GM19328 (cell line): ENCODE measurements around the gene KCNE4.
A peak's percentile ranks its signal among the peaks of the same experiment; 100 is the strongest.

Experiments
- ATAC-seq: cut with Tn5 transposase; IDR thresholded peaks from one replicate; pipeline ENCODE4 v1.9.1; 2021; ENCODE audit warnings: mild to moderate bottlenecking, moderate library complexity; ENCODE audit not compliant: unreplicated experiment

The KCNE4 gene, protein sequence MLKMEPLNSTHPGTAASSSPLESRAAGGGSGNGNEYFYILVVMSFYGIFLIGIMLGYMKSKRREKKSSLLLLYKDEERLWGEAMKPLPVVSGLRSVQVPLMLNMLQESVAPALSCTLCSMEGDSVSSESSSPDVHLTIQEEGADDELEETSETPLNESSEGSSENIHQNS

DNA sequence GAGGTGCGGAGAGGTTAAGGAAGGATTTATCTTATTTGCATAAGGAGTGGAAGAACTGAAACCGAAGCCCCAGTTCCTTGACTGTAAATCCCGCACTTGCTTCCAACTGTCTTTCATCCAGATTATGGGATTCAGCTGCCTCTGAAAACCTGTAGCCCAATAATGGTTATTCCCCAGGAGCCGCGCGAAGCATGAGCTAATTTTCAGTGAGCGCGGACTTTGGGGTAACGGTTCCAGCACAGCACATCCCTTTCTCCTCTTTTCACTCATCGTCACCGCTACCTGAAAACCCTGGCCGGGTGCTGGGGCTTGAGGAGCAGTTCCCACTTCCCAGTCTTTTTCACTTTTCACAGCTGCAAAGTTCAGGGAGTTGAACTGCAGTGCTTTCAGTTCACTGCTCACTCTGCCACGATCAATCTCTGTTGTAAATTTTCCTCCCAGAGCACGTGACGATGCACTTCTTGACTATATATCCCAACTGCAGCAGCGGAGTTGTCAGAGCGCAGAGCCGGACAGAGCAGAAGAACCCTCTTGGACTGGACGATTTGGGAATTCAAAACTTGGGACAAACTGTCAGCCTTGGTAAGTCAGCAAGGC lies at the start of gene KCNE4:
KCNE4 (plus strand) TSS at position 498 of the 597 bp plus-strand sequence. CDS start 641 bp downstream, outside the sequence.
- no peak for ATAC-seq

DNA sequence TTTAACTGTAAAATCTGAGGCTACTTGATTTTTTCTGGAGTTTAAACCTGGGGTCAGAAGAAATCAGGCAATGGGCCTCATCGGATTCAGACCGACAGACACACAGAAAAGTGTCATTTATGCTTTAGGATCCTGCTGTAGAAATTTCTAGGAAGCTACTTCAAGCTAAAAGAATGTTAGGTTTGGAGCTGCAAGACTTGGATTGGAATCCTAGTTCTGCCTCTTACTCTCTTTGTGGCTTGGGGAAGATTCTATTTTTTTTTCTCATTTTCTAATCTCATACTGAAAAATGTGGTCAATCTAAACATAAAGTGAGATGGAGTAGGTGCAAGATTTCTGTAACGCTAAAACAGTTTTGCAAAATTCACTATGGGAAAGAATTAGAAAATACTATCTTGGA lies 48.8 kb upstream of the KCNE4 start:
- no peak for ATAC-seq

DNA sequence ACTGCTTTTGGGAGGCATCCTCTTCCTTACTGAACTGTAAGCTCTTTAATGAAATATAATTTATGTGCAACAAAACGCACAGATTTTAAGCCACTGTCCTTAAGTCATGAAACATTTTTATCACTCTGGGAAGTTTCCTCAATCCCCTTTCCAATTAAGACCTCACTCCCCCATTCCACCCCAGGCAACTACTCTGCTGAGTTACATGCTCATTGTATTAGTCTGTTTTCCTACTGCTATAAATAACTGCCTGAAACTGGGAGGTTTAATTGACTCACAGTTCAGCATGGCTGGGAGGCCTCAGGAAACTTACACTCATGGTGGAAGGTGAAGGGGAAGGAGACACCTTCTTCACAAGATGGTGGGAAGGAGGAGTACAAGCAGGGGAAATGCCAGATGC lies 46.5 kb upstream of the KCNE4 start:
- ATAC-seq: no peak

DNA sequence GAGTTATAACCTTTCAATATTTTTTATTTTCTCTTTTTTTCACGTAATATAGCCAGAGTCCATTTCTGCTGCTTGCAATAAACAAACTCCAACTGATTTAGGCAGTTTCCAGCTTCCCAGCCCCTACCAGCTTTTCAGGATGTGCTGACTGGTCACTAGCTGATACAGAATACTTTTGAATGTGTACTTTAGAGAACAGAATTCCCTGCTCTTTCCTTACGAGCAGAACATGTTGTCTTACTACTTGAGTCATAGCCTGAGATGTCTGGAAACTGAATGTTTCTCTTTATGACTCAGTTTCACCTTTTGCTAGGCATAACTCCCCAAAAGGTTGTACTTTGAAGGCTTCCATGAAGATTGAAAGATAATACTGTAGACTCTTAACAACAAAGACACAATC lies 44.5 kb upstream of the KCNE4 start:
- no peak for ATAC-seq

DNA sequence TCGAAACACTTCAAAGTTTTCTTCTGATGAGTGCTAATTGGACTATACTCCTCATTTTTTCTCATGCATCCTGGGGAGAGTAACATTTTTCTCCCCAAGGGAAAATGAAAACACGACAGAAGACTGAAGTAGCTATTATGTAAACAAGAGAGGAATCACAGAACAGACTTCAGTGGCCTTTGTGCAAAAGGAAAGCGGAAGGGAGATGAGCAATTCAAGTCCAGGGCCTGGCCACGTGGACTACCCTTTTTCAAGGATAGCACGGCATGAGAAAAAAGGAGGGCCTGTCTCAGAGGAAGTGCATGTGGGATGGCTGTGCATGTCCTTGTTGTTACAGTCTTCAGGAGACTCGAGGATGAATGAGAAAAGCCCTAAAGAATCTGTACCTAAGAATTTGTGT lies 43.8 kb upstream of the KCNE4 start:
- no peak for ATAC-seq

DNA sequence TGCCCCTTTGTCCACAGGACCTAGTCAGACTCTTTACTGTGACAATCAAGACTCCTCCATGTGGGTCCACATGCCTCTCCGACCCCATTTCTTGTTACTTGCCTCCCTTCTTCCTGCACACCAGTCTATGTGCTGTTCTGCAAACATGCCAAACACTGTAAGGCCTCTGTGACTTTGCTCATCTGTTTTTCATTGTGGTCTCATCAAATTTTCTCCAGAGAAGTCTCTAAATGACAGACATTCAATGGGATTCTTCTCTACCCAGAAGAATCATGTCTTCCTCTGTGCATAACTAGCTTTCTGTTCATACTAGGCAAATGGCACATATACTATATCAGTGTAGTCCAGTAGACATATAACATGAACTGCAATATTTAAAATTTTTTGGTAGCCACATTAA lies 43.0 kb upstream of the KCNE4 start:
- no peak for ATAC-seq

DNA sequence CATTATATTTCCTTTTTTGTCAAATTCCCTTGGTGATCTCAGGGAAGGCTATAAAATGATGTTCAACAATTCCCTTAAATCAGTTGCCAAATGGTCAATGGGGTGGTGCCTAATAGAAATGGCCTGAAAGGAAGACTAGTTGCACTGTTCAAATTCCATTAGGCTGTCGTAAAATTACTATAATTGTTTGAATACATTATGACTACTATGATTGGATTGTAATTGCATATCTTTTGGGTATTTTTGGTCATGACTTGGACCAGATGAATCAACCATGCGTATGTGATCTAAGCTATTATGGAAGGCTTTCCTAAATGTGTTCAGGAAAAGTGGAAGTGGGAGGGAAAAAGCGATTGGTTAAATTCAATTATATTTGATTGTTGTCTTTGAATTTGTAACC lies 41.3 kb upstream of the KCNE4 start:
- ATAC-seq: no peak

DNA sequence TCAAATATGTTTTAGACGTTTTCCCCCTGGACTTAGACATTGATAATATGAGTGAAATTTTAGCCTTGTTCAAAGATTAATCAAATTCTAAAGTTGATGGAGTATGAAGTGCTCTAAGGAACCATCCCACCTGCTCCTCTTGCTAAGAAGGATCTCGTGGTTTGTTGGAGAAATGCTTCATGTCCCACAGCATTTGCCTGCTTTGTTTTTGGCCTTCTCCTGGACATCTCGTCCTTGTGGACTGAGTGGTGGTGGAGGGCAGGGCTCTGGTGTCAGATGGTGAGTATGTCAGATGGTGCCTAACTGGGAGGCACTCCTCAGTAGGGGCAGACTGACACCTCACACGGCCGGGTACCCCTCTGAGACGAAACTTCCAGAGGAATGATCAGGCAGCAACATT lies 39.7 kb upstream of the KCNE4 start:
- no peak for ATAC-seq

DNA sequence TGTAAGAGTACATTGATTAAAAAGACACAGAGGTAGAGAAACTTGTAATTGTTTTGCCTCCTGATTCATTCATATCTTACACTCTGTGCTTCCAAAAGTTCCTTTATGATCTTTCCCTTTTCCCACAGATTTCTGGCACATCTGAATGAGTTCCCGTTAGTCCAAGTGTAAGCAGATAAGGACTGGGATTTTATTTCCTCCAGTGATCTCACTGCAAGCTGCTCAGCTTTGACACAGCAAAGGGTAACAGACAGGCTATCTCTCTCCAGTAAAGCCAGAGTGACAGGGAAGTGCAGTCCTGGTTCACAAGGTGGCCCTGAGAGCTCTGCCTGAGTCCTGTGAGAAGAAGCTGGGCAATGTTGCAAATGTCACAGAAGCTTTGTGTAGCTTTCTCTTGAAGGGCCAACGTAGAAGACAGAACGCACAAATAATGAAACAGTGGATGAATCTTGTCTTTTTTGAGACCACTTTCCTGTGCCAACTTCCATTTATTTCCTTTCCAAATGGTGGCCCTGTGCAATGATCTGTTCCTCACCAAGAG lies 32.5 kb upstream of the KCNE4 start:
- no peak for ATAC-seq

DNA sequence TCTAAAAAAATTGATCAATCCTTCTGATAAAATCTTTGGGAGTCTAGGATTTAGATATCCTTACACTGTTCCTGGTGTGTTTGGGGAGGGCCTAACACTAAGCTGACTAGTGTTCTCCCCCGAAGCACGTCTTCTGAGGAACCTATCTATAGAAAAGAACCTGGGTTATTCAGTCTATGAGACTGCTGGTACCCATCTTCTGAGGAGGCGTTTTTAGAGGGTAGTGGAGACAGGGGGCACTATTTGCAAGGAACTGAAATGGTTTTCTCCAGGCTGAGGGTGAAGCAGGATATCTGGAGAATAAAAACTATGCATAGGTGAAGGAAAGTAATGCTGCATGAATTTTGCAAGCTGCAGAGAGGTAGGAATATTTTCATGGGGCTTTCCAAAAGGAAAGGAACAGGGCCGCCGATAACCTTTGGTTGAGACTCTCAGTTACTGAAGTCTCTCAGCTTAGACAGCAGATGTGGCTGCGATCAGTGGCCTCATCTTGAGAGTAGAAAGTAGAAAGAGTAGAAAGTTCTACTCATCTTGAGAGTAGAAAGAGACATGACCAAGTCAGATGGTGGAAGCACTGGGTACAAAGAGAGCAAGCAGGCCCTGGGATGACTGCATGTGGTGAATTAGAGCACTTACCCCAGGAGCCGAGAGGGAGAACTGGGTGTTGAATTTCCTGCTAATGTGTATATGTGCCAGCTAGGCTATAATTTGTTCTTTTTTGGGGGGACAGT lies 31.8 kb upstream of the KCNE4 start:
- ATAC-seq: peak; percentile 97

DNA sequence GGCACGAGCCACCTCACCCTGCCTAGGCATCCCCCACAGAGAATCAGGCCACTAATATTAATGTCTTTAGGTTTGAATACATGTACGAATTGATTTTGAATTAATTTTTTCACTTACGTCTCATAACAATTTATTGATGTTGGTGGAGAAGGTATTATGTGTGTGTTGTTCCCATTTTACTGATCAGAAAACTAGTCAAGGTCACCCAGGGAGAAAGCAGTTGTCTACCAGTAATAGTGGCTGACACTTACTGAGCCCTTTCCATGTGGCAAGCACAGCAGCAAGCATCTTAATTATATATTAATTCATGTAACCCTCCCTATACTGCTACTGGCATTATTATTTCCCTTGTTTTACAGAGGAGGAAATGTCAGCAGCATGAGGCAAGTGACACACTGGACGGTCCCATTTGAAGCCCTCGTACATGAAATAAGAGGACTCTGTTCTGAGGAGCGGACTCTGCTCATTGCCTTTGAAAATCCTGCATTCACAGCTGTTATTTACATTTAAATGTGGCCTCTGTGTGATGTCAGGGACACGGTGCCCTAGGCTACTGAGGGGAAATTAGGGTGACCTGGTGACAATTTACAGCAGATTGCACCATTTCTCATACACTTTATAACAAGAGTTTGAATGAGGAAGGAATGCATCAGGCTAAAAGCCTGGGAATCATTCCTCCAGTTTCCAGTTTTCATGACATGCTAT lies 30.9 kb upstream of the KCNE4 start:
- no peak for ATAC-seq

DNA sequence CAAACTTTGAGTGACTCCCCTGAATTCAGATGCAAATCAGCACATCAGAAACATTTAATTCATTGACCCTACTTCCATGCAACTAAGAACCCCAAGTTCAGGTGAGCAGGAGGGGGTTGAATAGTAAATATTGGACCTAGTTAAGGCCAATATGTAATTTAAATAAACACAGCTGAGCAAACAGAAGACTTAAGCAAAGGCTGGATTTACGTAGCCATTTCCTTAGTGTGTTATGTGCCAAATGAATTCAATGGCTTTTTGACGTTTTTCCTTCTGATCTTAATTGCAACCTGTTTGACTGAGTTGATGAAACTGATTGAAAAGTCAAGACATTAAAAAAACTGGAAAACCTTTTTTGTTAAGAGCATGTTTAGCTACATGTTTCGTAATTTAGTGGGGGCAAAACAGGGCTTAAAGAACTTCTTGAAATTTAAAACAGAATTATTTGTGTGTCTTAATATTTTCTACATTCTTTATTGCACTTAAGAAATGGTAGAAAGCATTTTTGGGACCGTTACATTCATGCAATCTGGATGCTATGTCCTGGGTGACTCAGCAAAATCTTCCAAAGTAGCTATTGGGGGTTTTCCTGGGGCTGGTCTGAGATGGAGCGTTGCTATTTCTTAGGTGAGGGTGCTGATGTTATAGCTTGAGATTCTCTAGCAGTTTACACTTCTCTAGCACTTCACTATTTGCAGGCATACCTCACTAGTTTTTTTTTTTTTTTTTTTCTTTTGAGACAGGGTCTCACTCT lies 25.5 kb upstream of the KCNE4 start:
- ATAC-seq: no peak

DNA sequence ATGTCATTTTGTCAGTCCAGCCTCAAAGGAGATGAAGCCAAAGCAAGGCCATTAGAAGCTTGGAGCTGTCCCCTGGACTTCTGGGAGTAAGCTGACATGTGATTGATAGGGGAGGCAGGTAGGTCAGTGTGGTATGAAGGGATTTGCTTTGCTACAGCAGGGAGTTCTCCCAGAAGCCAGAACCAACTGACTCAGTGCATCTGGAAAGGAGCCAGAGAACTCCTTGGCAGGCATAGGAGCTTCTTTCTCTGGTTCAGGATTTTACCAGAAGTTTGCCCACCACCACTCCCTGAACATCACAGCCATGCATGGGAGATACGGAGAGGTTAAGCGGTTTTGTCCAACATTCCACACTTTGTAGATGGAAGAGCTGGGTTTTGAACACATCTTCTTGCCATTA lies 24.5 kb upstream of the KCNE4 start:
- no peak for ATAC-seq

DNA sequence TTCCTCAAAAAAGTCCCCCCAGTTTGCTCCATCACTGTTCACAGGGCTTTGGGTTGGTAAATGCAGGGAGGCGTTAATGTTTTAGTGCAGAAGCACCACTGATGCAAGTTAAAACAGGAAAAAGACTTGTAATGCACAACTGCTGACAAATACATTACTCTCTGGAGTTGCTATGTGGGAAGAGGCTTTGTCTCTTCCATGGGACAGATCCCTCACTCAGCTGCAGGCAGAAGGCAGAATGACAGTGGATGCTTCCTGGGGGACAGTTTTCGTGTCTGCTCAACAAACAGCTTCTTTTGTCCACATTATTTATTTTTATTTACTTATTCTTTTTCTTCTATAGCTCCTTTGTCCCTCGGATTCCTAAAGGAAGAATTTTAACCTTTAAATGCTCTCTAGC lies 22.7 kb upstream of the KCNE4 start:
- no peak for ATAC-seq

DNA sequence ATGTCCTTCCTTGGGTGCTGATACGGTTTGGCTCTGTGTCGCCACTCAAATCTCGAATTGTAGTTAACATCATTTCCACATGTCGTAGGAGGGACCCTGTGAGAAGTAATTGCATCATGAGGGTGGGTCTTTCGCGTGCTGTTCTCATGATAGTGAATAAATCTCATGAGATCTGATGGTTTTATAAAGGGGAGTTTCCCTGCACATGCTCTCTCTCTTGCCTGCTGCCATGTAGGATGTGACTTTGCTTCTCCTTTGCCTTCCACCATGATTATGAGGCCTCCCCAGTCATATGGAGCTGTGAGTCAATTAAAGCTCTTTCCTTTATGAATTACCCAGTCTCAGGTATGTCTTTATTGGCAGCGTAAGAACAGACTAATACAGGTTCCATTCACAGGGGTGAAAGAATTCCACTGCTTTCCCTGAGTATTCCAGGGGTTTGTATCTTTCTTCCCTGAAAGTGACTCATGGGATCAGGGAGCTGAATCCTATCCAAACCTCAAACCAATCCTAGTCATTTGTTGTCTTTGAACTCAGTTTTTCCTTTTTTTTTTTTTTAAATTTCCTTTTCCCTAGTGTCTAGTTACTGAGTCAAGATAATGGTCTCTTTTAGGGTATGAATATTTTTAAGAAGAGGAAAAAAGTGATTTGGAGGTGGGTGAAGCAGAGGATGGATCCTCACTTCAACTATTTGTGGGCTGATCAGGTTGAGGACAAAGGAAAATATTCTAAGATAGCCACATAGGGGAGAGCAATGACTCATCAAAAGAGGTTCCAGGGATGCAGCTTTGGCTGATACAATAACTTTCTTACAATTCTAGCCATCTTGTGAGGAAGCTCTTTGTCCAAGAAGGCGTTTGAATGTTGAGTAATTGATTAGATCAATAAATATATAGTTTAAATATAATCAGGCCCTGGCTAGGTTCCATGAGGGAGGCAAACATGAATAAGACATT lies 19.5 kb upstream of the KCNE4 start:
- no peak for ATAC-seq

DNA sequence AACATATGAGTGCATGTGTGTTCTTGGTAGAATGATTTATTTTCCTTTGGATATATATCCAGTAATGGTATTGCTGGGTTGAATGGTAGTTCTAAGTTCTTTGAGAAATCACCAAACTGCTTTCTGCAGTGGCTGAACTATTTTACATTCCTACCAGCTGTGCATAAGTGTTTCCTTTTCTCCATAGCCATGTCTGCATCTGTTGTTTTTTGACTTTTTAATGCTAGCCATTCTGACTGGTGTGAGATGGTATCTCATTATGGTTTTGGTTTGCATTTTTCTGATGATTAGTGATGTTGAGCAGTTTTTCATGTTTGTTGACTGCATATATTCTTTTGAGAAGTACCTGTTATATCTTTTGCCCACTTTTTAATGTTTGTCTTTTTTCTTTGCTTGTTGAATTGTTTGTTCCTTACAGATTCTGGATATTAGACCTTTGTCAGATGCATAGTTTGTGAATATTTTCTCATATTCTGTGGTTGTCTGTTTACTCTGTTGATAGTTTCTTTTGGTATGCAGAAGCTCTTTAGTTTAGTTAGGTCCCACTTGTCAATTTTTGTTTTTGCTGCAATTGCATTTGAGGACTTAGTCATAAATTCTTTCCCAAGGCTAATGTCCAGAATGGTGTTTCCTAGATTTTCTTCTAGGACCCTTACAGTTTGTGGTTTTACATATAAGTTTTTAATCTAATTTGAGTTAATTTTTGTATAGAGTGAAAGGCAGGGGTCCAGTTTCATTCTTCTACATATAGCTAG lies 17.6 kb upstream of the KCNE4 start:
- no peak for ATAC-seq

DNA sequence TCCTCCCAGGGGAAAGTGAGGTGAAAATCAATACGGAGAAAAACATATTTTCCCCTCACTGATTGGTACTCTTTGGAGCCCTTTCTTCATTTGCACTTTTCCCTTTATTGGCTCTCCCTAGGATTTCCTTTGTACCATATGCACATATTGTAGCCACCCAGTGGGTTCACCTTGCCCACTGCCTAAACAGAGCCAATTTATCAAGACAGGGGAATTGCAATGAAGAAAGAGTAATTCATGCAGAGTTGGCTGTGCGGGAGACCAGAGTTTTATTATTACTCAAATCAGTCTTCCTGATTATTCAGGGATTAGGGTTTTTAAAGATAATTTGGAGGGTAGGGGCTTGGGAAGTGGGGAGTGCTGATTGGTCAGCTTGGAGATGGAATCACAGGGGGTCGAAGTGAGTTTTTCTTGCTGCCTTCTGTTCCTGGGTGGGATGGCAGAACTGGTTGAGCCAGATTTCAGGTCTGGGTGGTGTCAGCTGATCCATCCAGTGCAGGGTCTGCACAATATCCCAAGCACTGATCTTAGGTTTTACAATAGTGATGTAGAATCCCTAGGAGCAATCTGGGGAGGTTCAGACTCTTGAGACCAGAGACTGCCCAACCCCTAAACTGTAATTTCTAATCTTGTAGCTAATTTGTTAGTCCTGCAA lies 15.1 kb upstream of the KCNE4 start:
- no peak for ATAC-seq

DNA sequence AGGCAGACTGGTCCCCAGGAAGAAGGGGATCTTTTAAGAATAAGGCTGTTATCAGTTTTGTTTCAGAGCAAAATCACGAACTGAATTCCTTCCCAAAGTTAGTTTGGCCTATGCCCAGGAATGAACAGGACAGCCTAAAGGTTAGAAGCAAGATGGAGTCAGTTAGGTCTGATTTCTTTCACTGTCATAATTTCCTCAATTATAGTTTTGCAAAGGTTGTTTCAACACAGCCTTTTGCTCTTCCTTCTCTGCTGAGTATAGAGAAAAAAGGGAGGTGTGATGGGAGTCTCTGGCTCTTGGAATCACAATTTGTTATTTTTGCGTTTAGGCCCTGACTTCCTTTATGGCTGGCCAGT lies 14.6 kb upstream of the KCNE4 start:
- ATAC-seq: no peak

DNA sequence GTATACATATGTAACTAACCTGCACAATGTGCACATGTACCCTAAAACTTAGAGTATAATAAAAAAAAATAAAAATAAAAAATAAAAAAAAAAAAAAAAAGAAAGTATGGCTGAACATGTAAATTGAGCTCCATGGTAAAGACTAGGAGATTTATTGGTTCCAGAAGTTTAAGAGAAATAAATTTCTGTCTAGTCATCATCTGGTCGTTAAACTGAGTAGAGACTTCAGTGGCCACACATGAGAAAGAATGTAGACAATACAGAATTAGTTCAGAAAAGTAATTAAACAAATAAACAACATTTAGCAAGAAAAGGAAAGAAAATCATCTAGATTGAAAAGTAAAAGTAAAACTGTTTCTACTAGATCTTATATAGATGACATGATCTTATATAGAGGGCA lies 12.4 kb upstream of the KCNE4 start:
- ATAC-seq: no peak
